Peyer's patch (tissue), 4 donors: ENCODE results near the gene CYP4X1.

Source experiments
- POLR2A ChIP-seq, 2 donors: fragments of 450-650 bp; IDR thresholded peaks; one replicate each; pipeline ENCODE4 v1.5.1; 2017; ENCODE audit warnings: antibody characterized with exemption in 2 of 2, mild to moderate bottlenecking in 2 of 2, moderate library complexity in 2 of 2
- TF ChIP-seq, protein P1 (sequence below), 6 experiments: fragments of 450-650 bp in 4 of 6; fragments of 200-600 bp in 2 of 6; sonication (generic) in 1 of 6; IDR thresholded peaks; one replicate each; pipeline ENCODE4 v1.5.1; 2017 to 2019; ENCODE audit warnings: antibody characterized with exemption in 6 of 6, mild to moderate bottlenecking in 3 of 6, moderate library complexity in 1 of 6

DNA sequence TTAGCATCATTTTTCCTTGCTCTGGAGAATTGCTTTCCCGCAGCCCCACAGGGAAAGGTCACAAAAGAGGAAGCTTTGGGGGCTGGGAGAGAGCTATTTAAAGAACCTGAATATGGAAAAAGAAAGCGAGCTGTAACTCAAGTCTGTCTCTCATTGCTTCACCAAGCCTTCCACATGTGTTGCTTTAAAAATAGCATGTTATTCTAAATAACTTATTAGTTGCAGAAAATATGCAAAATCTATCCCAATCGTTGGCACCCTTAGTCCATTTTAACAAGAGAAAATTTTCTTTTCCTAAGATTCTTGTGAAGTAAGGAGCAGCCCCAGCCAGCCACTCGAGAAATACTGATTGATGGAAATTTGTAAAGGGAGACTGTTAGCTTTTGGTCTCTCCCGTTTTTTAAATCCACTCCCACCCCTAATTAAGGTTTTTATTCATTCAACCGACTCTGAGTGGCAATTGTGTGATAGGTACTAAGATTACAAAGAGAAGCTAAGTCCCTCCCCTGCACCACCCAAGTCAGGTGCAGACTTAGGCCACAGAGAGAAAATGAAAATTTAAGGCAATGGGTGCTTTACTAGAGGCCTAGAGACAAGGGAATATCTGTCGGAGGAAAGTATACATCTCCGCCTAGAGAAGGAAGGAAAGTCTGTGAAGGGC, 802 bp downstream of the CYP4X1 start:
- TF ChIP-seq, protein P1, sequence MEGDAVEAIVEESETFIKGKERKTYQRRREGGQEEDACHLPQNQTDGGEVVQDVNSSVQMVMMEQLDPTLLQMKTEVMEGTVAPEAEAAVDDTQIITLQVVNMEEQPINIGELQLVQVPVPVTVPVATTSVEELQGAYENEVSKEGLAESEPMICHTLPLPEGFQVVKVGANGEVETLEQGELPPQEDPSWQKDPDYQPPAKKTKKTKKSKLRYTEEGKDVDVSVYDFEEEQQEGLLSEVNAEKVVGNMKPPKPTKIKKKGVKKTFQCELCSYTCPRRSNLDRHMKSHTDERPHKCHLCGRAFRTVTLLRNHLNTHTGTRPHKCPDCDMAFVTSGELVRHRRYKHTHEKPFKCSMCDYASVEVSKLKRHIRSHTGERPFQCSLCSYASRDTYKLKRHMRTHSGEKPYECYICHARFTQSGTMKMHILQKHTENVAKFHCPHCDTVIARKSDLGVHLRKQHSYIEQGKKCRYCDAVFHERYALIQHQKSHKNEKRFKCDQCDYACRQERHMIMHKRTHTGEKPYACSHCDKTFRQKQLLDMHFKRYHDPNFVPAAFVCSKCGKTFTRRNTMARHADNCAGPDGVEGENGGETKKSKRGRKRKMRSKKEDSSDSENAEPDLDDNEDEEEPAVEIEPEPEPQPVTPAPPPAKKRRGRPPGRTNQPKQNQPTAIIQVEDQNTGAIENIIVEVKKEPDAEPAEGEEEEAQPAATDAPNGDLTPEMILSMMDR (IDR thresholded peaks at IDR 0.05): no peak
- no peak for TF ChIP-seq POLR2A (IDR thresholded peaks at IDR 0.05)
